NOMO-1 treated with DMSO at 0.1 percent for 48 hours (cell line): ENCODE results near the gene CLDN16.

Experiments
- DNase-seq: peaks from one replicate; lab custom pipeline; 2025; ENCODE audit not compliant: unreplicated experiment; lab: John Stamatoyannopoulos, UW

The CLDN16 gene, protein sequence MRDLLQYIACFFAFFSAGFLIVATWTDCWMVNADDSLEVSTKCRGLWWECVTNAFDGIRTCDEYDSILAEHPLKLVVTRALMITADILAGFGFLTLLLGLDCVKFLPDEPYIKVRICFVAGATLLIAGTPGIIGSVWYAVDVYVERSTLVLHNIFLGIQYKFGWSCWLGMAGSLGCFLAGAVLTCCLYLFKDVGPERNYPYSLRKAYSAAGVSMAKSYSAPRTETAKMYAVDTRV

DNA sequence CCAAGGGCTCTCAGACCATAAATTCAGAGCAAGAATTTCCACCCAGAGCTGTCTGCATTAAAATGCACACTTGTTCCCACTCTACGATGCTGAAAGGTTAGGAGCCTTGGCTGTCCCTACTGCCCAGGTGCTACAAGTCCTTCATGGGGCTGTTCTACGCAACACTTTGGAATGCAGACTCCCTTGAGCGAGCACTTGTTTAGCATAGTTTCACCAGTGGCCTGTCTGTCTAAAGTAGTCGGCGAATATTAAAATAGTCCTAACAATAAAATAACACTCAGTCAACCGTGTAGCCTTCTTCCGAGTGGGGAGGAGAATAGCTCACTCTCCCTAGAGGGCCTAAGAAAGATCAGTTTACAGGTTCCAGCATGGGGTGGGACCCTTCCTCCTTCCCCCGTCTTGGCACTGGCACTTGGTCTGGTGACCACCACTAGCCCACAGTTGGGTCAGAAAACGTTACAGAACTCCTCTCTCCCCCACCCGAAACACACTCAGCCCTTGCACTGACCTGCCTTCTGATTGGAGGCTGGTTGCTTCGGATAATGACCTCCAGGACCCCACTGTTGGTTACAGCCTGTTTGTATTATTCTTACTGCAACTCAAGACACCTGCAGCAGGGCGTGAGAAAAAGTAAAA is at the start of gene CLDN16:
Gene CLDN16, plus strand, starts transcription at position 586 of the 636 bp plus-strand sequence. CDS start 167 bp downstream, outside the sequence.
- no peak for DNase-seq

DNA sequence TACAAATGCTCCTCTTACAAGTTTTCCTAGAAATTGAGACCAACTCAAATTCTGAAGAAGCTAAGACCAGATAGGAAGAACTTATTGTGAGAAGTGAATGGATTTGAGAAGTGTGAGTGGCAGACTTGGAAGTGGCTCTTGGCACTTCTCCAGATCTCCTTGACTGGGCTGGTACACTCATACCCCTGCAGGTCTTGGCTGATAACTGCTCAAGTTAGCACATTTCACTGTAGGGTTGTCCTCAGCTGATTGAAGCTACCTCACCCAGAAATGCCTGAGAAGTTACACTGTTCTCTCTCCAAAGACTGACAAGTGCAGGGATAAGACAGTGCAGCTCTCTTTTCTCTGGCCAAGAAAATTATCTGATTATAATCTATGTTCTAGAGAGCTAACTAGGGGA is 49.2 kb upstream of the CLDN16 start:
- peak; percentile 25 for DNase-seq

DNA sequence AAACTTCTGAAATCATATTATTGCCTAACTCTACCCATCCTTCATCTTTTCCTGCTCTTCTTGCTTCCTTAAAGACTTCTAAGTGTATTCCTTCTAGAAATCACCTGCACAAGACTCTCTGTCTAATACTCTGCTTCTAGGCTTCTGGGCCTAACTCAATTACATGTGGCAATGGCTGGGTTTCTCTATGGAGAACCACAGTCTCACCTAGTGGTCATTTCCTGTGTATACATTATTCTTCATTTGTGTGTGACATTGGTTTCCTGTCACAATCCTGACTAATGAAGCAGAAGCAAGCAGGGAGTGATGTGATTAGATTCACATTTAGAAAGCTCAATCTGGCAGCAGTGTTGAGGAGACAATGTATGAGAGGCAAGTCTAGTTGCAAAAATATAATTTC is 48.8 kb upstream of the CLDN16 start:
- peak; percentile 72 for DNase-seq

DNA sequence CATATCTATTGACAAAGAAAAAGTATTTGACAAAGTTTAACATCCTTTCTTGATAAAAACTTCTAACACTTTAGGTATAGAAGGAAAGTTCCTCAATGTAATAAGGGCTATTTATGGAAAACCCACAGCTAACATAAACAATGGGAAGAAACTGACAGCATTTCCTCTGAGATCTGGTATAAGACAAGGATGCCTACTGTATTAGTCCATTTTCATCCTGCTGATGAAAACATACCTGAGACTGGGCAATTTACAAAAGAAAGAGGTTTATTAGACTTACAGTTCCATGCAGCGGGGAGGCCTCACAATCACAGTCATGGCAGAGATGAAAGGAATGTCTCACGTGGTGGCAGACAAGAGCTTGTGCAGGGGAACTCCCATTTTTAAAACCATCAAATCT is 47.9 kb upstream of the CLDN16 start:
- DNase-seq: no peak

DNA sequence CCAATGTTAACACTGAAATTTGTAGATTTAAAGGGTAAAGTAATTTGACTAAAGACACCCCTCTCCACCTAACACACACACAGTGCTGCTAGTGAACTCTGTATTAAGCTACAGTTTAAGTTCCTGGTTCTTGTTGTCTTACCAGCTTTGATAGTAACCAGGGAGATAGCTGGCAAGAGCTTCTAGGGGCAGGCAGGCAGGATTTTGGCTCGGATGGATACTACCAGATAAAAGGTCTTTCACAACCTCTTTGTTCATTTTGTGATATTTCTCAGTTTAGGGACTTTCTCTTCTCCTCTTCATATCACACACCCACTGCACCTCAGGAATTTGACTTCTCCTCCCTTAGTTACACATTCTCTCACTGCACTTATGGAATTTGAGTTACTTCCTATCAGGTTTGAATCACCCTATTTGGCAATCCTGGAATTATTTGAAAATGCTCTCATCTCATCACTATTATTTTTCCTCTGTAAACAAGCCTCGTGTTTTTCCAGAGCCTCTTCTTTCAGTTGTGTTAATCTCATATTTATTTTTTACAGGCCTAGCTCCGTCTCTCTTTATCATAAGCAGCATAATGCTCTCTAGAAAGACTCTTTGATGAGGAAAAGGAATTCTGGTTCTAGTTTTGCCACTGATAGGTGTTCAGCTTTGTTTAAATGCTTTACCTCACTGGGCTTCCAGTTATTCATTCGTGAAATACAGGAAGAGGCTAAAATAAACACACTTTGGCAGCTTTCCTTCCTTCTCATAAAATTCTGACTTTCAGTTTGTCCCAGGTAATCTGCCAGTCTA is 42.7 kb upstream of the CLDN16 start:
- DNase-seq: no peak

DNA sequence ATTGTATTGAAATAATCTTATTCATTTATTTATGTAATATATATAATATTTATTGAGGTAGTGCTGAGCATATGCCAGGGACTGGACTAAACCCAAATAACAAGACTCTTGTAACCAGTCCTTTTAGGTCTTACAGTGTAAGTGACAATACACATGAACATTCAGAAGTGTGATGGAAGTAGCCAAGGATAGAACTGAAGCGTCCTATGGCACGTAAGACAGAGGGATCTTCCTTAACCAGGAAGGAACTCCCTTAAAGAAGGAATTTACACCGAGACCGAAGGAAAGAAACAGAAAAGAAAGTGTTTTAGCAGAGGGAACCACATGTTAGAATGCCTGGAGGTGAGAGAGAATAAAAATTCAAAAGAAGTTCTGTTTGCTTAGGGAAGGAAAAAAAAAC is 42.1 kb upstream of the CLDN16 start:
- DNase-seq: no peak

DNA sequence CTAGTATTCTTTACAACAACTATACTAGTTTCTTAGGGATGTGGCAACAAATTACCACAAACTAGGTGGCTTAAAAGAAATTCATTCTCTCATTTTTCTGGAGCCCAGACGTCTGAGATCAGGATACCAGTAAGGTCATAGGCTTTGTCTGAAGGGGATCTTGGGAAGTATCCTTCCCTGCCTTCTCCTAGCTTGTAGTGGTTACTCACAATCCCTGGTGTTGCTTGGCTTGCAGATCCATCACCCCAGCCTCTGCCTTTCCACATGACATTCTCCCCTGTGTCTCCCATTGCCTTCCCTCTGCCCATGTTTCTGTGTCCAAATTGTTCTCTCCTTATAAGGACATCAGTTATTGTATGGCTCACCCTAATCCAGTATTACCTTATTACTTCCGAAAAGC is 41.4 kb upstream of the CLDN16 start:
- no peak for DNase-seq

DNA sequence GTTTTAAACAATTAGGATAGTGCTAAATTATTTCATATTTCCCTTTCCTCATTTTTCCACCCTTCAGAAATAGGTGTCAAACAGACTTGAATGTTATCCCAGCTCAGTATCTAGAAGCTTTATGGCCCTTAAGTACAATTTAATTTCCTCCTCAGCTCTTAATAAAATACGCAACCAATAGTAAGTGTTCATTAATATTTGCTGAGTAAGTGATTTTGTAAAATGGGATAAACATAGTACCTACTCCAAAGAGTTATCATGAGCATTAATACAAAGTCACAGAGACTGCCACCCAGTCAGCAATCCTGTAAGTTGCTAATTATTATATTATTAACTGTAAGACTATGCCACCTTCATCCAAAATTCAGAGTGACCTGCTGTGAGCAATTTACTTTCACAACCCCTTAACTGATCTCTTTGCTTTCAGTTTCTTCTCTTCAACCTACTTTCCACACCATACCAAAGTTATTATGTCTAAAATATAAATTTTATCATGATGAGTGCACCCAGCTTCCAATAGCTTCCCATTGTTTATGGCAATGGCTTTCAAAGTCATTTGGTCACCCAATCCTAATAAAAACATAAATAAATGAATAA is 35.0 kb upstream of the CLDN16 start:
- DNase-seq: no peak

DNA sequence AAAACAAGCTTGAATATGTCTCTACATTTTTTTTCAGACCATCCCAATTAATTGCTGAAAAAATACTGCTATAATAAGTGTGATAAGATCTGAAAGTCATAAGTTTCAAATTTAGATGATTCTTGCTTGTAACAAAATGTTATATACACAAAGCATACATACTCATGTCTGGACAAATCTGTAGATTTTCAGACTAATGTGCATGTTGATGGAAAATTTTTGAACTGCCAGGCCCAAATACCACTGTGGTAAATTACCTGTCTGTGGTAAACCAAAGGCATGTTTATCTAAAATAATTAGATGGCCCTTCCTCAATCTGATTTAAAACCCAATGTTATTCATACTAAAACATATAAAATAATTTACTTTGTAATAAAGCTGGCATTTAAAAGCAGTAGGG is 31.7 kb upstream of the CLDN16 start:
- DNase-seq: no peak

DNA sequence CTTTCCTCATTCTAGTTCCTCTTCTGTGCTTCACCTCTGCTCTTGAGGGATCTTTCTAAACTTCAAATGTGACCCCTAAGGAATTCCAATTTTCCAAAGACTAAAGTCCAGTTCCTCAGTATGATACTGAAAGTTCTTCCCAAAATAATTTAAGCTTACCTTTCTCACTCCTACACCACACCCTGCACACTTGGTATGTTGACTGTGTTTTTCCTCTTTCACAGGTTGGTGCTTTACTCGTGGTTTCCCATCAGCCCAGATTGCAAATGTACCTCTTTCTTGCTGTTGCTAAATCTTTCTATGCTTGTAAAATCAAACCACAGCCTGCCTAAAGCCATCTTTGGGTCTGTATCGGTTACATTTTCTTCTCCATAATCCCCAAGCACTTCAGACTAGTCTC is 30.5 kb upstream of the CLDN16 start:
- peak; percentile 77 for DNase-seq

DNA sequence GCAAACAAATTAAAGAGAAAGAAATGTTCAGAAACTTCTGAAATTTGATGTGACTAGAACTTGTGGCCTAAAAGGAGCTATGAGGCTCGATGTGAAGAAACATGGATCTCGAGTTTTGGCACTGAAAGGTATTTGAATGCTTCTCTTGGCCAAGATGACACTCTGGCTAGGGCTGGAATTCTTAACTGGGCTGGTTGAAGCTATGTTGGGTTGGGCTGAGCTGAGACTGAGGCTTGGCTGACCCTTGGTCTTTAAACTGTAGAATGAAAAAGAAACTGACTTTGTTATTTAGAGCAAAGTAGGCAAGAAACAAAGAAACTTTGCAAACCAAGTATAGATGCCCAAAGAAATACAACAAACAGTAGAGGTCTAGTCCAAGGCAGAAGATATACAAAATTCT is 28.1 kb upstream of the CLDN16 start:
- no peak for DNase-seq

DNA sequence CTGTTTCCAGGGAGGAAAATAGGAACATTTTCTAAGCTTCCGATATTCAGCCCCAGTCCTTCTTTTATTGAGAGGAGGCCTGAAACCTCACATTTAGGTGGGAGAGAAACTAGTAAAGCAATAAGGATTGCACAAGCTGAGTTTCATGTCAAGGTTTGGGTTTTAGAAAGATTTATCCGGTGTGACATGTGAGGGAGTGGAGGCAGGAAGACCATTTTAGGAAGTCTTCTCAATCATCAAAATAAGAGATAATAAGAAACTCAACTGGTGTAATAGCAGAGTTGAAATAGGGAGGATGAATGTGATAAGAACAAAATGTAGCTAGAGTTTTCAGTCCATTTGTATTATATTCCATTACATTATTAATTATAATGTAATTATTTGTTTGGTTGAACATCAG is 27.7 kb upstream of the CLDN16 start:
- DNase-seq: peak; percentile 41

DNA sequence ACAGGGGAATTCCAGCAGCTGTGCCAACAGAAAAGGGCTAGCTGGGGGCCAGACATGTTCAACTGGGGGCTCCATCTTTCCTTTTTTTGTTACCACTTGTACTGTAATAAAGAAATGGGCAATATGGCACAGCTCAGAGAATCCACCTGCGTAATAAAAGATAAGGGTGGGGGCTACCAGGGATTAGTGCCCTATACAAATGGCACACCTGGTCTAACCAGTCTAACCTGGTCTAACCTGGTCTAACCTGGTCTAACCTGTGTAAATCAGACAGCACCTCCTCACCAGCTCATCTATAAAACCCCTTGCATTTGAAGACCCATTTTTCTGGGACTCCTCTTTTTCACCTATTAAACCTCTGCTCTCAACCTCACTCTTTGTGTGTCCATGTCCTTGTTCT is 26.2 kb upstream of the CLDN16 start:
- DNase-seq: no peak

DNA sequence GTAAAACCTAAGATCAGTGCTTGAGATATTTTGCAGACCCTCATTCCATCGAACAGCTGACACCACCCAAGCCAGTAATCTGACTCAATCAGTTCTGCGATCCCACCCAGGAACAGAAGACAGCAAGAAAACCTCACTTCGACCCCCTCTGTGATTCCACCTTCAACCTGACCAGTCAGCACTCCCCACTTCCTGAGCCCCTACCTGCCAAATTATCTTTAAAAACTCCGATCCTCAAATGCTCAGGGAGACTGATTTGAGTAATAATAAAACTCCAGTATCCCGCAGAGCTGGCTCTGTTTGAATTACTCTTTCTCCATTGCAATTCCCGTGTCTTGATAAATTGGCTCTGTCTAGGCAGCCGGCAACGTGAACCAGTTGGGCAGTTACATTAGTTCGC is 25.7 kb upstream of the CLDN16 start:
- DNase-seq: no peak

DNA sequence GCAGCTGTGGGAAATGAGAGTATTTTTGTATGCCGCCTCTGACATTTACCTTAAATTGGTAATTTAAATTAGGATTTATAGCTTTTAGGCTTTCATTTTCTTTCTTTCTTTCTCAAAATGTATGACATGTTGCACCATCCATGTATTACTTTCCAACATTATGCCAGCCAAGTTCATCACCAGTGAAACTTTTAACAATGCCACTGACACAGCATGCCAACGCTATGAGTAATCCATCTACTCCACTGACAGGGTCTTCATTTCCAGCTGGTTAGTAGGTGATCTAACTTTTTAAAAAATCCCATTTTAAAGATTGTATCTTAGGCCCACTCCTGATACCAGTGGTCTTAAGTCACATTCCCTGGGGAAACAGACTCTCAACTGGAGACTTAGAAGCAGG is 21.8 kb upstream of the CLDN16 start:
- no peak for DNase-seq

DNA sequence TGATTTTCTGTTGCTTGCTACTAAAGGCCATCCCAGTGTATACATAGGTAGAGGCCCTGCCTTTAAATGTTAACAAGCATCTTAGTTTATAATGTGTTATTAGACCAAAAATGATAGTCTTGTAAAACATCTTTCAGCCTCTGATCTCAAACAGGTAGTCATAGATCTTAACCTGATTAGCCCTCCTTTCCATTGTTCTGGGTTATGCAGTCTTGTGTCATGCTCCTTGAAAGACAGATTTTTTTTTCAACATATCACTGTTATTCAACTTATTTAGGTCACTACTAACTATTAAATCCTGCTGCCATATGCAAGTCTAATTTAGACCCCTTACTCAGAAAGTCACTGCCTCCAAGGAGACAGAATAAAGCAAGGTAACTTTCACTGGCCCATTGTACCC is 19.1 kb upstream of the CLDN16 start:
- no peak for DNase-seq

DNA sequence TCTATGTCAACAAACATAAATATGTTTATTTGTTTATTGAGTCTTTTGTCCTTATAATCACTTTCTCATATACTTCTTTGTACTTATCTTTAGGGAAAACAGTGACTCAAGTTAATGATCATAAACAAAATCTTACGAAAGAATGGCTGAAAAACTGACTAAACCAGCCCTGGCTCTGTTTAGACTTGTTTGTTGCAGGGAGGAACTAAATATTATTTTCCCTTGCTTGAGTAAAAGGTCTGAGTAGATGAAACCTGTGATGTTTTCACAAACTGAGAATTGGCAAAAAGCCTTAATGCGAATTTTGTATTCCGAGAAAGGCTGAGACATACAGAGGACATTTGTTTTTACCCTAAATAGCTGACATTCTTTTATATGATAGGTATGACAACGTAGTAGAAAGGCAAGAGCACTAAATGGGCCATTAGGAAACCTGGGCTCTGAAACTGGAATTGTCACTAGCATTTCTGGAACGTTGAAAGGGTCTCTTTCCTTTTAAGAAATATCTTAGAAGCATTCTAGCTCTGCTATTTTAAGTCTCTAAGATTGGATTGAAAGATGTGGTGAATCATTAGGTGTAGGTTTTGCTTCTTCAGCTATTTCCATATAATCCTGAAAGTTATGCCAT is 18.2 kb upstream of the CLDN16 start:
- no peak for DNase-seq

DNA sequence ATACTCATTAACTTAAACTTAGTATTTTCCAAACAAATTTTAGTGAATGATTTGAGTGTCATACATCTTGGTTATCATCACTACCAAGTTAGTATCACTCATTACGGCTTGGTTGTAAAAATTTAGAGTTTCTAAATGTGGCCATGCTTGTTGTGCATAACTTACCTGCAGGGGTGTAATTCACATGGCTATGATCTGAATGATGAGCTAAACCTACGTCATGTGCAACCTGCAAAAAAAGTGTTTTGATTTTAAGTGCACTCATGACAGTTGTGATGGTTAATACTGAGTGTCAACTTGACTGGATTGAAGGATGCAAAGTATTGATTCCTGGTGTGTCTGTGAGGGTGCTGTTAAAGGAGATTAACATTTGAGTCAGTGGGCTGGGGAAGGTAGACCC is 17.6 kb upstream of the CLDN16 start:
- DNase-seq: no peak

DNA sequence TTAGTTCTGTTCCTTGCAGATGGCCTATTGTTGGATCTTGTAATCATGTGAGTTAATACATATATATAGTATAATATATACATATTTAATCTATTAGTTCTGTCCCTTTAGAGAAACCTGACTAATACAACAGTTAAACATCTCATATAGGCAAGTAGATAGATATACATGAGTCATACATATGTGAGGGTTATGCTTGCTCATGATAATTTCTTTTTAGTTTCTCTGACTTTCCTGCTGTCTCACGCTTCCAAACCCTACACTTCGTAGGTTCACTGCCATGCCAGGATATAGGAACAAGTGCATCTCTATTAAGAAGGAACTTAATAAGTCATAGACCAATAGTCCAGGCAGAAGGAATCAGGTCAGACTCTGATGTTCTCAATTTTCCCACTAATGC is 16.8 kb upstream of the CLDN16 start:
- DNase-seq: no peak

DNA sequence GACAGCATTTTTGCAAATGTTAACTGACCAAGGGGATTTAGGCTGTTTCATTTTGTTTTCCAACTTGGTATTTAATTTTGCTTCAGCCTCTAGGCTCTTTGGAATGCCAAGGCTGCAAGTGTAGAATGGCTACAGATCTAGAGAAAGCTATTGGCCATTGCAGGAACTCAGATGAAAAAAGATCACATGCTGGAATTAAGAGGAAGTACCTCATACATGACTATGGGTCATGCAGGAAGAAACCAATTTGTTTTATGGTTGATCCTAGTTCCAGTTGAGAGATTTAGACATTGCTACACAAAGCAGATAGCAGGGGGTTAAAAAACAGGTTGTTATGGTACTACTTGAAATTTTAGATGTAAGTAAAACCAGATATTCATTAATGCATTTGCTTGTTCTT is 12.7 kb upstream of the CLDN16 start:
- DNase-seq: peak; percentile 93

DNA sequence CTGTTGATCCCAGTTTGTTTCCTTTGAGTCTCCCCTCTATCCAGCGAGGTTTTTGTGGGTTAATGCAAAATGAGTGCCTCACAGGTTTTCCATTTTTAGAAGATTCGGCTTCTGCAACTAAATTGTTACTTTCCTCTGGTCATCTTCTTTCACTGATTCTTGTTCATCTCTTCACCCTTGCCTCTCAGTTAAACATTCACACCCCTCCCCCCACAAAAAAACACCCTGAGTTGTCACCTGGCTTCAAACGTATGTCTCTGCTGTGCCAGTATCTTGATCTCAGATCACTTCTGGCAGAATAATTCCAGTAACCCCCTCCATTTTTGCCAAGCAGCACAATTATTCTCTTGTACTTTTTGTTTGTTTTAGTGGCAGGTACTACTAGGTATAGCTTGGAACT is 12.3 kb upstream of the CLDN16 start:
- DNase-seq: no peak
